ENCODE results near the gene MRPL55. TPM values are rescaled to one million over a fixed set of nuclear protein-coding genes. Genes with fewer than 3 reads are reported as not detected.

Gene MRPL55
- total RNA-seq, 2 experiments from 2014 or later = 67.8 to 68.3 TPM

DNA sequence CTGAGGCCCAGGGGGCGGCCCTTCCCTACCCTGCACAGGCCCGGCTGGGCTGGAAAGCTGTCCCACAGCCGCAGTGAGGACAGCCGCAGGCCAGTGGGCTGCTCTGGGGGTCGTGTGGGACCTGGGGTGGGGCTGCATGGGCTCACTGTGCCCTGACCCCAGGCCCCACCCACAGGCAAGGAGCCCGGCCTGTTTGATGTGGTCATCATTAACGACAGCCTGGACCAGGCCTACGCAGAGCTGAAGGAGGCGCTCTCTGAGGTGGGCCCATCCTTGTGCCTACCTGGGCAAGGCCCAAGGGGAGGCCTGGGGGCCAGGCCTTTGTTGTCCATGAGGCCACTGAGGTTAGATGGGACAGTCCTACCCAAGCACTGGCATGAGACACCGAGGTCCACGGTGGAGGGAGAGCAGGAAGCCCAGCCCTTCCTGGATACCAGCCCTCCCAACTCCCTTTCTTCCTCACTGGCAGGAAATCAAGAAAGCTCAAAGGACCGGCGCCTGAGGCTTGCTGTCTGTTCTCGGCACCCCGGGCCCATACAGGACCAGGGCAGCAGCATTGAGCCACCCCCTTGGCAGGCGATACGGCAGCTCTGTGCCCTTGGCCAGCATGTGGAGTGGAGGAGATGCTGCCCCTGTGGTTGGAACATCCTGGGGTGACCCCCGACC, 39.2 kb upstream of the MRPL55 start:
- no peak for ATAC-seq
- ChIA-PET CTCF (no interaction called here), POLR2A (no interaction called here)
- Mint-ChIP-seq H3K4me1 (ENCODE audit: low read depth) (peaks cover 15% of the 10 kb centered on the region), H3K27me3 (no peaks in the 10 kb centered on the region), H3K4me3 (no peak overlapping the region), H3K27ac (no peak overlapping the region), H3K9me3 (no peaks in the 10 kb centered on the region), H3K36me3 (ENCODE audit: low read depth) (peaks cover 6% of the 10 kb centered on the region)
- TF ChIP-seq CTCF (IDR thresholded peaks at IDR 0.05) = no peak
- no peak for DNase-seq
- intact Hi-C loops (cut with micrococcal nuclease) = no loop called here

- CTCF ChIA-PET = no interaction called here
- no peak for ATAC-seq
- no peak for TF ChIP-seq CTCF (IDR thresholded peaks at IDR 0.05)
- Mint-ChIP-seq H3K27me3 (no peaks in the 10 kb centered on the region), H3K4me1 (ENCODE audit: low read depth) (peaks cover 21% of the 10 kb centered on the region), H3K9me3 (no peaks in the 10 kb centered on the region), H3K4me3 (no peak overlapping the region), H3K36me3 (ENCODE audit: low read depth) (peaks cover 12% of the 10 kb centered on the region), H3K27ac (no peak overlapping the region)
- POLR2A ChIA-PET = no interaction called here
- DNase-seq = no peak
- intact Hi-C loops (cut with micrococcal nuclease) = no loop called here
Observed at GRCh38 chr1:228147768-228148167, 38.7 kb upstream of the MRPL55 start.

- H3K9me3 Mint-ChIP-seq = no peaks in the 10 kb centered on the region
- peaks cover 18% of the 10 kb centered on the region for H3K36me3 Mint-ChIP-seq (ENCODE audit: low read depth)
- intact Hi-C loops (cut with micrococcal nuclease) = no loop called here
- H3K4me3 Mint-ChIP-seq = no peak overlapping the region
- DNase-seq (no peak), ATAC-seq (no peak)
- H3K27me3 Mint-ChIP-seq = no peaks in the 10 kb centered on the region
- peaks cover 26% of the 10 kb centered on the region for H3K4me1 Mint-ChIP-seq (ENCODE audit: low read depth)
- TF ChIP-seq CTCF (IDR thresholded peaks at IDR 0.05) = no peak
- no peak overlapping the region for H3K27ac Mint-ChIP-seq
- POLR2A ChIA-PET = no interaction called here
- CTCF ChIA-PET = no interaction called here
Observed at GRCh38 chr1:228147151-228147693, 38.1 kb upstream of the MRPL55 start.

GRCh38 chr1:228146417-228147150, 37.5 kb upstream of the MRPL55 start:
- no peak for ATAC-seq
- no peak for TF ChIP-seq CTCF (IDR thresholded peaks at IDR 0.05)
- Mint-ChIP-seq H3K9me3 (no peaks in the 10 kb centered on the region), H3K4me1 (ENCODE audit: low read depth) (peaks cover 30% of the 10 kb centered on the region), H3K36me3 (ENCODE audit: low read depth) (peaks cover 24% of the 10 kb centered on the region), H3K4me3 (no peak overlapping the region), H3K27ac (no peak overlapping the region), H3K27me3 (no peaks in the 10 kb centered on the region)
- intact Hi-C loops (cut with micrococcal nuclease) = no loop called here
- CTCF ChIA-PET = no interaction called here
- no peak for DNase-seq
- POLR2A ChIA-PET = no interaction called here

Data from activated CD8-positive, alpha-beta T cell treated with anti-CD3 and anti-CD28 coated beads for 36 hours (primary cell).